DOHH2 (cell line): ENCODE data around the gene CBX5.

ENCODE experiments used
- H3F3A ChIP-seq: fragments of 200-600 bp; sonication (generic), shearing (Covaris generic); 2 replicates; pipeline ENCODE4 v1.6.0; 2016; ENCODE audit warnings: antibody characterized with exemption, mild to moderate bottlenecking; ENCODE audit not compliant: control insufficient read depth, insufficient read depth
- H3K27ac ChIP-seq: fragments of 200-600 bp; sonication (generic); 2 replicates; pipeline ENCODE4 v1.5.1; 2014; ENCODE audit warnings: low read depth, mild to moderate bottlenecking, low read length, moderate library complexity
- H3K27me3 ChIP-seq: fragments of 200-600 bp; sonication (generic); 2 replicates; pipeline ENCODE4 v1.6.1; 2014; ENCODE audit warnings: mild to moderate bottlenecking, low read length, mixed read lengths; ENCODE audit not compliant: control insufficient read depth
- H3K36me3 ChIP-seq: fragments of 200-600 bp; sonication (generic); 2 replicates; pipeline ENCODE4 v1.6.1; 2014; ENCODE audit warnings: mild to moderate bottlenecking, low read length, moderate library complexity, mixed read lengths; ENCODE audit not compliant: control insufficient read depth
- H3K4me1 ChIP-seq: fragments of 200-600 bp; sonication (generic); 2 replicates; pipeline ENCODE4 v1.6.1; 2014; ENCODE audit warnings: mild to moderate bottlenecking, low read length, mixed read lengths; ENCODE audit not compliant: control insufficient read depth
- H3K4me2 ChIP-seq: fragments of 200-600 bp; sonication (generic); 2 replicates; pipeline ENCODE4 v1.6.0; 2014; ENCODE audit warnings: mild to moderate bottlenecking, low read length, moderate library complexity
- H3K4me3 ChIP-seq: fragments of 200-600 bp; sonication (generic); 2 replicates; pipeline ENCODE4 v1.5.1; 2014; ENCODE audit warnings: mild to moderate bottlenecking, low read length, mixed read lengths
- H3K79me2 ChIP-seq: fragments of 200-600 bp; sonication (generic); 2 replicates; pipeline ENCODE4 v1.6.1; 2014; ENCODE audit warnings: mild to moderate bottlenecking, low read length, mixed read lengths; ENCODE audit not compliant: control insufficient read depth
- H3K9me2 ChIP-seq: fragments of 200-600 bp; sonication (generic); replicated peaks from 2 replicates; pipeline ENCODE4 v1.6.1; 2014; ENCODE audit warnings: mild to moderate bottlenecking, low read length, mixed read lengths; ENCODE audit not compliant: control insufficient read depth
- H3K9me3 ChIP-seq: fragments of 200-600 bp; sonication (generic); 2 replicates; pipeline ENCODE4 v1.6.1; 2014; ENCODE audit warnings: antibody characterized with exemption, low read length, mixed read lengths; ENCODE audit not compliant: control insufficient read depth, insufficient read depth
- H4K20me1 ChIP-seq: fragments of 200-600 bp; sonication (generic); 2 replicates; pipeline ENCODE4 v1.6.0; 2014; ENCODE audit warnings: low read depth, mild to moderate bottlenecking, antibody characterized with exemption, low read length, moderate library complexity; ENCODE audit not compliant: control insufficient read depth, insufficient read depth
- EZH2phosphoT487 ChIP-seq: fragments of 200-600 bp; sonication (generic); IDR thresholded peaks from 2 replicates; pipeline ENCODE4 v1.6.1; 2017; ENCODE audit warnings: borderline replicate concordance, mild to moderate bottlenecking, antibody characterized with exemption, low read length, moderate library complexity, mixed read lengths
- TF ChIP-seq, protein P1 (sequence below): fragments of 200-600 bp; sonication (generic); IDR thresholded peaks from one replicate; pipeline ENCODE4 v1.5.1; 2014; ENCODE audit warnings: antibody characterized with exemption, mild to moderate bottlenecking, low read depth, low read length; ENCODE audit not compliant: poor library complexity, severe bottlenecking

CBX5 gene

DNA sequence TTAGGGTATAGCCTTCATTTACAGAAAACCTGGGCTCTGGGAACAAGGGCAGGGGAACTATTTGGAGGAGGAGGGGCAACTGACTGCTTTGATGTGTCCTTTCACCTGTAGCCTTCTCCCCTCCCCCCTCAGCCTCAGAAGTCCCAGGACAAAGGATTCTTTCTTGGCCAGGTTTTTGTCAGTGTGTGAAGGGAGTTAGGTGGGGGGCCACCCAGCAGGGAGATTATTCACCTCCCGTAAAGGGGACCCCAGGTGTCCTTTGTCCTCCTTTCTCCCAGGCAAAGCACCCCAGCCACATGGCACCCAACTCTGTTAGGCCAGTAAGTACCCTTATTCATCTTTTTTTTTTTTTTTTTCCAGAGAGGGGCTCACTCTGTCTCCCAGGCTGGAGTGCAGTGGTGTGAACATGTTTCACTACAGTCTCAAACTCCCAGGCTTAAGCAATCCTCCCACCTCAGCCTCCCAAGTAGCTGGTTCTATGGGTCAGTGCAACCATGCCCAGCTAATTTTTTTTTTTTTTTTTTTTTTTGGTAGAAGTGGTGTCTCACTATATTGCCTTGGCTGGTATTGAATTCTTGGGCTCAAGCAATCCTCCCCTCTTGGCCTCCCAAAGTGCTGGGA lies 21.6 kb upstream of the CBX5 start:
- Histone ChIP-seq H3K27ac (no peak overlapping the region), H3K36me3 (no peaks in the 10 kb centered on the region), H3K27me3 (peaks cover 62% of the 10 kb centered on the region), H3K4me3 (no peak overlapping the region), H3F3A (no peaks in the 10 kb centered on the region), H3K9me3 (no peaks in the 10 kb centered on the region), H3K9me2 (no peaks in the 10 kb centered on the region), H3K4me1 (peaks cover 6% of the 10 kb centered on the region), H4K20me1 (0 out of 2 replicates have a peak, but pooled peaks cover 3% of the 10 kb centered on the region), H3K79me2 (no peaks in the 10 kb centered on the region), H3K4me2 (no peak overlapping the region)
- TF ChIP-seq, protein P1, sequence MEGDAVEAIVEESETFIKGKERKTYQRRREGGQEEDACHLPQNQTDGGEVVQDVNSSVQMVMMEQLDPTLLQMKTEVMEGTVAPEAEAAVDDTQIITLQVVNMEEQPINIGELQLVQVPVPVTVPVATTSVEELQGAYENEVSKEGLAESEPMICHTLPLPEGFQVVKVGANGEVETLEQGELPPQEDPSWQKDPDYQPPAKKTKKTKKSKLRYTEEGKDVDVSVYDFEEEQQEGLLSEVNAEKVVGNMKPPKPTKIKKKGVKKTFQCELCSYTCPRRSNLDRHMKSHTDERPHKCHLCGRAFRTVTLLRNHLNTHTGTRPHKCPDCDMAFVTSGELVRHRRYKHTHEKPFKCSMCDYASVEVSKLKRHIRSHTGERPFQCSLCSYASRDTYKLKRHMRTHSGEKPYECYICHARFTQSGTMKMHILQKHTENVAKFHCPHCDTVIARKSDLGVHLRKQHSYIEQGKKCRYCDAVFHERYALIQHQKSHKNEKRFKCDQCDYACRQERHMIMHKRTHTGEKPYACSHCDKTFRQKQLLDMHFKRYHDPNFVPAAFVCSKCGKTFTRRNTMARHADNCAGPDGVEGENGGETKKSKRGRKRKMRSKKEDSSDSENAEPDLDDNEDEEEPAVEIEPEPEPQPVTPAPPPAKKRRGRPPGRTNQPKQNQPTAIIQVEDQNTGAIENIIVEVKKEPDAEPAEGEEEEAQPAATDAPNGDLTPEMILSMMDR: no peak
- no peak for TF ChIP-seq EZH2phosphoT487

- Histone ChIP-seq H3K9me2 (no peaks in the 10 kb centered on the region), H3K9me3 (no peaks in the 10 kb centered on the region), H3F3A (no peaks in the 10 kb centered on the region), H3K27me3 (peaks cover 62% of the 10 kb centered on the region), H3K27ac (no peak within 1 kb of the TSS), H3K79me2 (no peaks in the 10 kb centered on the region), H4K20me1 (0 out of 2 replicates have a peak, but pooled peaks cover 3% of the 10 kb centered on the region), H3K36me3 (no peaks in the 10 kb centered on the region), H3K4me3 (no peak within 1 kb of the TSS), H3K4me2 (peak within 1 kb of the TSS; percentile 16; the same call in 1 of the 2 replicates), H3K4me1 (peaks cover 6% of the 10 kb centered on the region)
- TF ChIP-seq EZH2phosphoT487: 0 out of 2 replicates have a peak, but pooled peaks have one; percentile 59
- TF ChIP-seq, protein P1: no peak
These were observed 21.0 kb upstream of the CBX5 start, which contains the start of gene NFE2 for GRCh38 chr12:54300732-54301427. Gene NFE2, minus strand, starts transcription at chr12:54301015. Its CDS starts 5,767 bp downstream, at chr12:54295248.

DNA sequence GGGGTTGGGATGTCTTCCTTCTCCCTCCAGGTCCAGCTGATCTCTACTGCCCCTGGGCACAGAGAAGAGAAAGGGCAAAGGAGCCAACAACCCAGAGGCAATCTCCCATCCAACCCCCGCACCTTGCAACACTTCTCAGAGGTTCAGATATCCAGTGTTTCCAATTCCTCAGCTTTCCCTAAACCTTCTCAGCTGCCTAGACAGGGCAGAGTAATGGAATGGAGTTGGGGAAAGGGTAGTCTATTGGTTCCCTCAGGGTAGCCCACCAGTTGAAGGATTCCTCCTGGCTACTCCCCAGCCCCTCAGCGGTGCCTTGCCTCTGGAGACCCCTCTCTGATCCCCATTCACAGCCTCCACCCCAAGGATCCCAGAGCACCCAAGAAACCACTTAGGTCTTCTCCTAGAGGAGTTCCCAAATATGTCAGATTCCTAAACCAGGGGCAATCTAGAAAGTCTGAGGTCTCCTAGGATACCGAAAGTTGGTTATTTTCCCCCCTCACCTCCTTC lies 20.4 kb upstream of the CBX5 start:
- Histone ChIP-seq H3K36me3 (no peaks in the 10 kb centered on the region), H3K4me3 (no peak overlapping the region), H3K9me3 (no peaks in the 10 kb centered on the region), H3K27me3 (peaks cover 62% of the 10 kb centered on the region), H3K27ac (no peak overlapping the region), H4K20me1 (0 out of 2 replicates have a peak, but pooled peaks cover 3% of the 10 kb centered on the region), H3F3A (no peaks in the 10 kb centered on the region), H3K4me2 (peak overlapping the region; percentile 16; the same call in 1 of the 2 replicates), H3K4me1 (peaks cover 6% of the 10 kb centered on the region), H3K9me2 (no peaks in the 10 kb centered on the region), H3K79me2 (no peaks in the 10 kb centered on the region)
- TF ChIP-seq, protein P1: no peak
- TF ChIP-seq EZH2phosphoT487: no peak
